Stimulated activated CD8-positive, alpha-beta memory T cell treated with anti-CD3 and anti-CD28 coated beads, Interleukin-4, amount 100 ng/mL, for 24 hours (primary cell): Measurements from ENCODE around the gene IL22.

Source experiments
- DNase-seq: peaks from one replicate; pipeline ENCODE4 v3.0.0-alpha.2; 2020; ENCODE audit warnings: low read depth

IL22 gene

DNA sequence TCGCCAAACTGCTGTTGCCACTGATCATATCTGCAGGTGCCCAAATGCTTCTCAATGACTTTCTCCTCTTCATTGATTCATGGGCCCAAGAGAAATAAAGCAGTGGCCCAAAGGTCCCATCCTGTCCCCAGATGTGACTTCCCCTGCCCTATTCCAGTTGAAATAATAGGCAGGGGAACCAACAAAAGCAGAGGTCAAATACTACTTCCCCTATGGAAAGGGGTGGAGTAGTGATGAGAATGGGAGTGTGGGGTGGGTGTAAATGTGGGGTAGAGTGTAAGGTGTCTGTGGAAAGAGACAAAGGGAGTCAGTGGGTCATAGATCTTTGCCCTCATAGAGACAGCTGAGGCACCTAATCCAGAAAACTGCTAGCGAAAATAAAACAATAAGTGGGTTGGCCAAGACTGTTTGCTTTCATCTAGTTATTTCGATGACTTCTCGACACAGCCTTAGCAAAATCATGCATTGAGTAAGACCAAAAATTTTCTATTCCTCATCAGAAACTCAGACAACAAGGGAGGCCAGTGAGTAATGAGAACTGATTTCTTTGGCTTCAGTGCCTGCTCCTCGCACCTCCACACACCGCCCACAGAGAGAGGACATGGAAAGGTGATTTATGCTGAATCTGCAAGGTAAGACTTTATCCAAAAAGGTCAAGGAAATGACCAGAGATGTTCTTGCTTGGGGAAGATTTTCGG, 10.9 kb upstream of the IL22 start:
- DNase-seq, result no peak

DNA sequence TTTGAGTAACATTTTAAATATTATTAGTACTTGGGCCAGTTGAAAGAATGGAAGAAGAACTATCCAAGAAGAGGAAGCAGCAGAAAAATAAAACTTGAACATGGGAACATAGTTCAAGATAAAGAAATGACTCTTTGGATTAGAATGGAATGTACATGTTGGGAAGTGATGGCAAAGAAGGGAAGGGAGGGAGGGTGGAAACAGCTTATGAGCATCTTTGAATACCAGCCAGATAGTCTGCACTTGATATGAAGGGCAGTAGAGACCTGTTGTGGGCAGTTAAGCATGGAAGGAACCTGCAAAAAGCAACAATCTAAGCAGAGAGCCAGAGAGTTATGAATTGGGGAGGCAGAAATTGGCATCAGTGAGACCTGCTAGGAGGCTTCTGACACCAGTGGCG, 10.0 kb upstream of the IL22 start:
- no peak for DNase-seq

DNA sequence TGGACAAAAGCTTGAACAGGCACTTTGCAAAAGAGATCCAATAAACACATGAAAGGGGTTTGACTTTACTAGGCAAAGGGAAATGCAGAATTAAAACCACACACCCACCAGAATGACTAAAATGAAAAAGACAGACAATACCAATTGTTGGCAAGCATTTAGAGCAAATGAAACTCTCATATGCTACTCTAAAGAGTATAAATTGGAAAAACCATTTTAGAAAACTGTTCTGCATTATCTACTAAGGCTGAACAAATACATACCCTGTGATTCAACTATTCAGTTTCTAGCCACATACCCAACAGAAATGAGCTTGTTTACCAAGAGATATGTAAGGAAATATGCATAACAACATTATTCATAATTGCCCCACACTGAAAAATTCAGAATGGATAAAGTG, 8.5 kb upstream of the IL22 start:
- DNase-seq, result no peak

DNA sequence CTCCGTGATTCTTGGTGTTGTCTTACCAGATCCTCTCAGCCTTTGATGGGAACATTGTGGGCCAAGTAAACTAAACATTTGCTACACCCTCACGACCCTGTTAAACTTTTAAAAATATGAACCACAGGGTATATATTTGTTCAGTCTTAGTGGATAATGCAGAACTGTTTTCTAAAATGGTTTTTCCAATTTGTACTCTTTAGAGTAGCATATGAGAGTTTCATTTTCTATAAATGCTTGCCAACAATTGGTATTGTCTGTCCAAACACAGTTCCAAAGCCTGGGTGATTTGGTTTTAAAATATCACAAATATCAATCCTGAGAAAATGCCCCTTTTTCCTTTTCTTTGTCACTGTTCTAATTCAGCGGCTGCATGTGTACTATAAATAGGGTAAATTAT, 6.7 kb upstream of the IL22 start:
- no peak for DNase-seq

DNA sequence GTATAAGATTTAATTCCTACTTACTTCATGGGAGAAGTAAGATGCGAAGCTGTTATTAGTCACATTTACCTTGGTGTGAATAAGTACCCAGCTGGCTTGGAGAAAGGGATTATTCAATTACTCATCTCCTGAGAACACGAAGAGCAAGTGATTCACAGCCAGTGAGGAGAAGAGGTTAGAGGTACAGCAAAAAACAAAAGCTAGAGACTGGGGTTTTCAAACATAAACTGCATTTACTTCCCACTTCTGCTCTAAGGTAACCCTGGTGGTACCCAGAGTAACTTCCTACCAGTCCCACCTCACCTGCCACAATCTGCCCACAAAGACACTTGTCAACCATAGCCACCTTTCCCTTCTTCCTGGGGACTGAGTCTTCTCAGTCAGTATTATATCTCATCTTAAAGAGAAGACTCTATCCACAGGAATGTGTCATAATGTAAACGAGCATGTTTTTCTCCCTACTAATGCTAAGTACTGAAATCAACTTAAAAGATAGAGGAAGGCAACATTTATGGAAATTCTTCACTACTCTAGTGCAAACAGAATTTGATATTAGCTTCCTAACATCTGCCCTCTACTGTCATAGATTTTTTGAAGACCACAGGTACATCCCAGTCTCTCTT, 6.0 kb upstream of the IL22 start:
- no peak for DNase-seq

DNA sequence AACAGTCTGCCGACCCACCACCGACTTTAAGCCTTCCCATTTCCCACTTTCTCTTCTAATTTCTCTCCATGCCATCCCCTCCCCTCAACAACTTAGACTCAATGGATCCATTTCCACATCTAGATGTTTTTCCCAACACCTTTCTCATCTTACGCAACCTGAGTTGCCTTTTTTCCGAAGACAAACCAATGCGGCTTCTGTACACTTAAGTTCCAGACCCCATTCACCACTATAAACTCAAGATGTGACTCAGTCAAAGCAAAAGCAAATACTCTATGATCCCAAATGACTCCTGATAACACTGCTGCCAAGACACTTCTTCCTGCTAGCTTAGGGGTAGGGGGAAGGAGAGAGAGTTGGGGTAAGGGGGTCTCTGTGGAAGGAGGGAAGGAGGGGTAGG, 1.3 kb downstream of the IL22 start:
- DNase-seq, result no peak

DNA sequence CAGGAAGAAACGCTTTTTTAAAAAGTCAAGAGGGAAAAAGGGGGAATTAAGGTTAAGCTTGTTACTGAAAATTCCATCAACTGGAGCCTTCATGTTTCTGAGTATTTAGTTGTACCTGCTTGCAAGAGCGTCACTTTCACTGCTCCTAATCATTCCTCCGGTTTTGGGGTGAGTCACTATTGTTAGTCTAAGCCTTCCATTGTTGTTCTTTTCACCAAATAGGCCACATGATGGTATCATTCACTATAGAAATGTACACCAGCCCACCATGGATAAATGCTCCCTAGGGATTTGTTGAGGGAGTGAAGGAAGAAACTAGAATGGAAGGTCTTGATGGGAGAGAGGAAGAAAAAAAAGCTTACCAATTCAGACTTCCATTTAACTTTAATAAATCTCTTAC, 3.0 kb downstream of the IL22 start:
- no peak for DNase-seq

DNA sequence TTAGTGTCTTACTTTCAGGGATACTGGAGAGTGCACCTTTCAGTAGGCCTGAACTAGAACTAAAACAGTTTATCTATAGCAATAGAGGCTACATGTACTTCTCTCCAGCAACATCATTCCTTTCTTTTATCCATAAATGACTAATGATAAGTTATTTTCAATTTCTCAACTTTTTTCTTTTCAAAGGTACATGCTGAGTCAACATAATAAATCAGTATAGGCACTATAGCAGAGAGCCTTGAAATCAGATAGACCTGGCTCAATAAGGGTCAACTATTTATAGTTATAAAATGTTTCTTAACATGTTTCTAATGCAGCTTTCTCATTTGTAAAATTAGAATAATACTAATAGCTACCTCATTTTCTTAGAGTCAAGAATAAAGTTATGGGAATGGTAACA, 5.6 kb downstream of the IL22 start:
- no peak for DNase-seq

DNA sequence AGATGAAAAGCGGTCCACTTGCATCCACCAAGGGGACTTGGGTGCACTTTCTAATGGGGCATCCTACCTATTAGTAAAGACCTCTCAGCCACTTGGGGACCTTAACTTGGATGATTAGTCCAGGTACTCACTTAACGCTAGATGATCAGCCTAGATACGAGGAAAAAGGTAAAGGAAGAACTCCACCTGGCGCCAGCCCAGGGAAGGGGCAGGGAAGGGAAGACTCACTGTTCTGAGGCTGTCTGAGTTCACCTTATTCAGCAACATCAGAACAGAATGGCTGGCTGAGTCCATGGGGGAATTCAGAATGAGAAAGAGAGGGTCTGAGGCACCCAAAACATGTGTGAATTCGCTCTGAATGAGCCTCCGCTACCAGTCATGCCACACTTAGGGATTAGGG, 7.1 kb downstream of the IL22 start:
- DNase-seq, result no peak

DNA sequence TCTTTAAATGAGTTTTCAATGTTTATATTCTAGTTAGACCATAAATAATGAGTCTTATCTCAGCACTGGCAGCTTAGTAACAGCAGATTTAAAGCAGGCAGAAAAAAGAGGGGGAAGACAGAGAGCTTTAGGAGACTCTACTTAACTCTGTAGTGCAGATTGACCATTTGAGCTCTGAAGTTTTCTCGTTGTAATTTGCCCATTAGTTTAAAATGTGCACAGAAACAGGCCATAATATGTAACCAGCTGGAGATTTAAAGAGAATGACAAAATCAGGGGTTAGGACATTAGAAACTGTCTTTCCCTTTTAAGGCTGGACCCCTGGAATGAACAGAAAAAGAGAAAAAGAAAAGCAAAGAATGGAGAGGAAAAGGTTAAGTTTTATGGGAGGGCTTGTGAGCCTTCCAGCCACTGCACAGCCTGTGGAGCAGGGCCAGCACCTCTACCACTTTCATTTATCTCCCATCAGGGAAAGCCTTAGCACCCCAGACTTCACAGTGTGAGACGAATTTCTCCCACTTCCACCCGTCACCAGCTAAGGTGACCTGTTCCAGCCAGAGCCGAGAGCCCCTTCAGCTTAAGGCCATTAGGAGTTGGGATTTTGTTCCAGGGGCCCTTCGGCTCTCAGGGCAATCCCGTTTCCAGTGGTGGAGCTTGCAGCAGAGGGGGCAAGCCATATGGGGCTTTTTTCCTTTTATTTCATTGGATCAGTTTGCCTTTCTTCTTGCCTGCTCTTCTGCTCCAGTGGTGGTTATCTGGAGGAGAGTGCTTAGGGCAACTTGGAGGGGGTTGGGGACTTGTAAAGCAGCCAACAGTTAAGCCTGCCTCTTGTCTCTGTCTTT, 8.0 kb downstream of the IL22 start:
- DNase-seq, result no peak

DNA sequence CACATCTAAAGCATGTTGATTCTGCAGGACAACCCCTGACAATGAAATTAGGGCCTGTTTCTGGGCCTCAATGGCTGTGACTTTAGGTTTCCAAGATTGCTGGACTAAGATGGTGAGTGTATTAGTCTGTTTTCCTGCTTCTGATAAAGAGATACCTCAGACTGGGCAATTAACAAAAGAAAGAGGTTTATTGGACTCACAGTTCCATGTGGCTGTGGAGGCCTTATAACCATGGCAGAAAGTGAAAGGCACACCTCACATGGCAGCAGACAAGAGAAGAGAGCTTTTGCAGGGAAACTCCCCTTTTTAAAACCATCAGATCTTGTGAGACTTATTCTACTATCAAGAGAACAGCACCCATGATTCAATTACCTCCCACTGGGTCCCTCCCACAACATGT, 10.6 kb downstream of the IL22 start:
- DNase-seq, result no peak

DNA sequence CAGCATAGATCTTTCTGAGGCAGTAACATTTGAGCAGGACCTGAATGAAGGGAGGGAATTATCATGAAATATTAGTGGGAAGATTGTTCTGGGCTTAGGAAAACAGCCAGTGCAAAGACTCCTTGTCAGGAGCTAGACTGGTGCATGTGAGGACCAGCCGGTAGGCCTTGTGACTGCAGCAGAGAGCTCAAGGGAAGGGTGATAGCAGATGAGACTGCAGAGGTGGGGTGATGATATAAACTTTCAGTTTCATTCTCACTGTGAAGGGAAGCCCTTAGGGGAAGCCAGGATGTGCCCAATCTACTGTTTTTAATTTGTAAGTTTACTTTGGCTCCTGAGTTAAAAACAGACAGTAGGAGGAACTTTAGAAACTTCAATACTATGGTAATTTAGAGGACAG, 12.4 kb downstream of the IL22 start:
- DNase-seq, result peak; percentile 35

DNA sequence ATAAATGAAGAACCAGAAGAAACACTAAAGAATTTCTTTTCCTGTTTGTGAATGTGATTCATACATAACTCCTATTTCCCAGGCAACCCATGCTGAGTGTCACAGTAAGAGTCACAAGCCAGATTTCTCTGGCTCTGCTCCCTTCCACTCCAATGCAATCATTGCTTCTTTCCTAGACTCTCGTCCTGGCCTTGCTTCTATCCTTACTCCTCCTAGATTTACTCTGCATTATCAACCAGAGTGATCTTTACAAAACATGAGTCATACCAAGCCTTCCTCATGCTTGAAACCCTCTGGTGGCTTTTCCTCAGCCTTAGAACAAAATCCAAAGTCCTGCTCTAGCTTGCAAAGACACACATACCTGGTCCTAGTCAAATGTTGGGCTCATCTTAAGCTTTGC, 13.3 kb downstream of the IL22 start:
- no peak for DNase-seq

DNA sequence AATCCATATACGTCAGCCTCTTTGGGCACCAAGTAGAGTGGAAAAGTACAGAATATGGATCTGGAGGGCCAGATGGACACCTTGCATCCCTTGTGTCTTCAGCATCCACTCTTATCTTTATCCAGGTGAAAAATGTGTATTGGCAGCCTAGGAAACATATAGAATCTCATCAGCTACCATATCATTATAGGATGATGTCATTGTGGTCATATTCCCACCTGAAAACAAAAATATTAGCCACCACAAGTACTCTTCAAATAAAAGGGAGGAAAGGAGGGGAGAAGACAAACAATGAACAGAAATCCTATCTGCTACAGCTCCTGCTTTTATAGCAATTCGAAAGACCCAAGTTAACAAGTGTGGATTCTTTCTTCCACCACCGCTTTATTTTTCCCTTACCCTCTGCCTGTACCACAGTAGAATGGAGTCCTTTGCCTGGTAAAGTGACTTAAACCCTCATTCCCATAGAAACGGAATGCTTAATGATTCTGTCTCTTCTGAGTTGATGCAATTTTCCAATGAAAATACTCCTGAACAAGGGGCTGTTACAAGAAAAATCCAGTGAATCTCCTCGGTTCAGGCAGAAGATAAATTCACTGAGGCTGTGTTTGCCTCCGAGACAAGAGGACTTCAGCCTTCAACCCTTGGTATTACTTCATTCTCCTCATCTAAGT, 14.0 kb downstream of the IL22 start:
- DNase-seq, result no peak

DNA sequence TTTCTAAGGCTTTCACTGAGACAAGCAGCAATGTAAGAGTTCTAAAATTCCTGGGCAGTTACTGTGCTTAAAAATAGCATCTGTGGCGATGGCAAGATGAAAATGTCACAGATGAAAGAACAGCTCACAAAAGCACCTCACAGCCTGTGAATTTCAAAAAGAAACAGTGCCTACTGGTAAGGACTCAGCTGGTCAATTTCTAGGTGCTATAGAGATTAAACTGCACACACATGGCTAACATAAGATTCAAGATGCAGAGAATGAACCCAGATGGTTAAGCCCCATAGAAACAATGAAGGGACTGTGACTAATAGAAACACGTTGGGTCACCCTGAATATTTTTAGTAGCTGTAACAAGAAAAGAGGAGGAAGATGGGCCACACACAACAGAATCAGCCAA, 15.8 kb downstream of the IL22 start:
- no peak for DNase-seq

DNA sequence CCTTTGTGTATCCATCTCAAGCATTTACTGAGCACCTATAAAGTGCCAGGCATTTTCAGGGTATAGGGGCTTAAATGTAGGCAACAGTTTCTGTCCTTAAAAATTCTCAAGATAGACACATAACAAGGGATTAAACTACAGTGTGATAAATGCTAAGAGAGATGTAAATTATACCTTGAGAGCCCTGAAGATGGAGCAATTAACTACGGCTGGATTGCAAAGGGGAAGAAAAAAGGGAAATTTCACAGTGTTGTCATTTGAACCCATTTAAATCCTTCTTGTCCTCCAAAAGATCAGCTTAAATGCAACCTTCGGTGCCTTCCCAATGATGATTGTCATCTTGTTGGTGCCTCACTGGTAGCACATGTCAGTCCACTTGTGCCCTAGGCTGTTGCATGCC, 16.3 kb downstream of the IL22 start:
- DNase-seq, result no peak

DNA sequence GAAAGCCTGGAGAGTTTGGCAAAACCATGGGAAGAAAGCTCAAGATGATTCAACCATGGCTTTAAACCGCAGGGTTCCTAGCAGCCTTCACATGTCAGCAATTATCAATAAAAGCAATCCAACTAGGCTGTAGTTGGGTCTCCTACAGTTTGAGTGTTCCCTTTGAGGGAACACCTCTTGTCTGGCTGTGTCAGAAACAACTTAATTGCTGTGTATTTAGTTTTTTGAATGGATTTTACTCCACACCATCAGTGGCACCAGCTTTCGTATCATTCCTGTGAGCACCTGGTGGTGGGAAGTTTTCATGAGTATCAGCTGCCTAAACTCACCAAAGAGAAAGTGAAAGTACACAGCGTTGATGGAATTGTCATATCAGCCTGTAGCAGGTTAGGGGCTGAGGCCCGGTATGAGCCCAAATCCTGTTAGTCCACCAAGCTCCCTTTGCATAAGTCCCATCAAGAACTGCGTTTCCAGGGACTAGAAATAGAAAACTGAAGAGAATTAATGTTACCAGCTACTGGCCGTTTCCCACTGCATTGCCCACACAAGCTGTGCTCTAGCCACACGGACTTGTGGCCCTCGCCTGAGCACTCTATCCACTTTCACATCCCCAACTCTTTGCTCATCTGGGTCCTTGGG, 16.9 kb downstream of the IL22 start:
- DNase-seq, result no peak

DNA sequence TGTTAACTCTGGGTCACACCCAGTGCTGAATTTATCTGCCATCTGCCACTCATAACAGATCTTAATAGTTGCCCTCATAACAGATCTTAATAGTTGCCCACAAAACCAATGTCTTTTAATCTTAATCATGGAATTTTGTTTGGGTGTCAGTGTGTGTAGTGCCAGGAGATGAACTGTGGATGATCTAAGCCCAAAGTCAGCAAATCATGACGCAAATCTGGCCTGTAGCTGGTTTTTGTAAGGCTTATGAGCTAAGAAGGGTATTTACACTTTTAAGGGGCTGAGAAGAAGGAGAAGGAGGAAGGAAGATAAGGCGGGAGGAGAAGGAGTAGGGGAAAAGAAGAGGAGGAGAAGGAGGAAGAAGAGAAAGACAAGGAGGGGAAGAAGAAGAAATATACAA, 17.8 kb downstream of the IL22 start:
- no peak for DNase-seq

DNA sequence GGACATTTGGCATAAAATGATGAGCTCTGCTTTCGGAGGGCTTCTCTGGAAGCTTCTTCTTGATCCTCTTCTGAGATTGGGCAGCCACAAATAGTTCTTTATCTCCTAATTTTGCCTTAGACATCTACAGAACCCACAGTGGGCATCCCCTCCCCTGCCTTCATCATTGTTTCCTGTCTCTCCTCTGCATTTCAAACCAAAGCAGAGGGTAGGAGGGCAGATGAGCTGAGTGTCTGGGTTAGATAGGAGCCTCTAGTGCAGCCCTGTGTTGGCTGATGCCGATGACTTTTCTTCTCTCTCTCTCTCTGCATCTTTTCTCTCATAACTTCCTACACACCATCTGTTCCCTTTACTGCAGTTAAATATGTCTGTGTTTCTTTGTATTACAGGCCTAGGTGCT, 19.3 kb downstream of the IL22 start:
- no peak for DNase-seq

DNA sequence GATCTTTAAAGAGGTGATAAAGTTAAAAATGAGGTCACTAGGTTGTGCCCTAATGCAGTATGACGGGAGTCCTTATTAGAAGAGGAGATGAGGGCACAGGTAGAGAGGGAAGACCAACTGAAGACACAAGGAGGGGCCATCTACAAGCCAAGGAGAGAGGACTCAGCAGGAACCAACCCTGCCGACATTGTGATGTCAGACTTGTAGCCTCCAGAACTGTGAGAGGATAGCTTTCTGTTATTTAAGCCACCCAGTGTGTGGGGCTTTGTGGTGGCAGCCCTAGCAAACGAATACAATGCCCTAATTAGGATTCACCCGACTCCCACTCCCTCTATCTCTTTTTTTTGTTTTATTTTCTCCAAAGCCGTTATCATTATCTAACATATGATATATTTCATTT, 19.9 kb downstream of the IL22 start:
- no peak for DNase-seq

DNA sequence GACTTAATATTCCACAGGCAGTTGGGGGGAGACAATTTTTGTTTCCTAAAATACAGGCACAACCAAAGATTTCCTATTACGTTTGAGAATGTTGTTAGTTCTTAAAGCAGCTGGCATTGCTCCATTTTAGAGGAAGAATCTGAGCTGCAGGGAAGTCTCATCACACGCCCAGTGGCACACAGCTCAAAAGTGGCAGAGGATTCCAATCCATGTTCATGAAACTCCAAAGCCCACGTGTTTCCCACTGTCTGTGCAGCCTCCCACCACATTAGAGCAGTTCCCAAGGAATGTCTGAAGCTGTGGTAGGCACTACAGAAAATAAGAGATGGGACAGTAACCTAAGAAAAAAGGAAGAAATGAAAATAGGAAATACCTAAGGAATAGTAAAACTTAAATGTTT, 21.7 kb downstream of the IL22 start:
- DNase-seq, result no peak

DNA sequence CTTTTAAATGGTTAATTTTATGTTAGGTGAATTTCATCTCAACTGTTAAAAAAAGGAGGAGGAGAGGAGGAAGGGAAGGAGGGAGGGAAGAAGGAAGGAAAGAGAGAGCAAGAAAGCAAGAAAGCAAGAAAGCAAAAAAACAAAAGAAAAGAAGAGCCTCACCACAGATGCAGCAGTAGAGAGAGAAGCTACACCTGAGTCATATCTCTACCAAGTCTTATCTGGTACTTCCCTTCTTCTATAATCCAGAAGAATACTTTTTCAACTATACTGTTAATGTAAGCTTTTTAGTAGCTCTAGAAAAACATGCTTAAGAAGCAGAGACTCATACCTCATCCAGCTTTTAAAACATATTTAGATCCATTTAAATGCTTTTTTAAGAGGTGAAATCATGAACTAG, 22.2 kb downstream of the IL22 start:
- DNase-seq, result no peak
